Mammary epithelial cell (primary cell): ENCODE data around the gene IGFN1.

Source experiments
- EZH2 ChIP-seq: IDR thresholded peaks from 2 replicates; pipeline ENCODE4 v1.6.1; 2012; ENCODE audit warnings: low read length, inconsistent platforms, borderline replicate concordance
- TF ChIP-seq, protein P1 (sequence below), 2 donors: IDR thresholded peaks in 1 of 2; conservative IDR thresholded peaks in 1 of 2; 2 replicates each; pipeline ENCODE4 v1.5.1; 2011 to 2012; ENCODE audit warnings: inconsistent platforms in 2 of 2, low read length in 2 of 2, mild to moderate bottlenecking in 2 of 2, control low read depth in 1 of 2, low read depth in 1 of 2; ENCODE audit not compliant: insufficient read depth in 1 of 2; ENCODE audit errors: extremely low read depth in 1 of 2

DNA sequence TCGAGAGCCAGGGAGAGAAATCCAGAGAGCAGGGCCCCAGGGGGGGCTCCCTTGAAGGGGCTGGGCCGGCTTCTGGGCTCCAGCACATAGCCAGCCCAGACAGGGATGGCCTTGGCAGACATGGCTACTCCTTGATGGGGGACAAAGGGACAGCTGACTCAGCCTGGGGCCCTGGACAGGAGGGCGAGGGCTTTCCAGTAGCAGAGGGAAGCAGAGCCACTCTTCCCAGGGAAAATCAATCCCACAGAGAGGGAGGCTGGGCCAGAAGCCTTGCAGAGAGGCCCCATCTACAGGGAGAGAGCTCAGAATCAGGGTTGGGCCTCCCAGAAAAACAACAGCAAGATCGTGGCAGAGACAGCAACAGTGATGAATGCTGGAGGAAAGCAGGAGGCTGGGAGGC is 15.6 kb downstream of the IGFN1 start:
- TF ChIP-seq, protein P1, sequence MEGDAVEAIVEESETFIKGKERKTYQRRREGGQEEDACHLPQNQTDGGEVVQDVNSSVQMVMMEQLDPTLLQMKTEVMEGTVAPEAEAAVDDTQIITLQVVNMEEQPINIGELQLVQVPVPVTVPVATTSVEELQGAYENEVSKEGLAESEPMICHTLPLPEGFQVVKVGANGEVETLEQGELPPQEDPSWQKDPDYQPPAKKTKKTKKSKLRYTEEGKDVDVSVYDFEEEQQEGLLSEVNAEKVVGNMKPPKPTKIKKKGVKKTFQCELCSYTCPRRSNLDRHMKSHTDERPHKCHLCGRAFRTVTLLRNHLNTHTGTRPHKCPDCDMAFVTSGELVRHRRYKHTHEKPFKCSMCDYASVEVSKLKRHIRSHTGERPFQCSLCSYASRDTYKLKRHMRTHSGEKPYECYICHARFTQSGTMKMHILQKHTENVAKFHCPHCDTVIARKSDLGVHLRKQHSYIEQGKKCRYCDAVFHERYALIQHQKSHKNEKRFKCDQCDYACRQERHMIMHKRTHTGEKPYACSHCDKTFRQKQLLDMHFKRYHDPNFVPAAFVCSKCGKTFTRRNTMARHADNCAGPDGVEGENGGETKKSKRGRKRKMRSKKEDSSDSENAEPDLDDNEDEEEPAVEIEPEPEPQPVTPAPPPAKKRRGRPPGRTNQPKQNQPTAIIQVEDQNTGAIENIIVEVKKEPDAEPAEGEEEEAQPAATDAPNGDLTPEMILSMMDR (conservative IDR thresholded peaks at IDR 0.05 in 1 of 2, IDR thresholded peaks at IDR 0.05 in 1 of 2; ENCODE audit: extremely low read depth in 1 of 2, insufficient read depth in 1 of 2, low read depth in 1 of 2, low read length in 2 of 2) = no peak
- no peak for TF ChIP-seq EZH2
